Erythroblast (primary cell): Measurements from ENCODE around the gene DHCR7.

ENCODE experiments used
- DNase-seq, 2 experiments: peaks; one replicate each; lab custom pipeline; 2025; lab: John Stamatoyannopoulos, UW
- GATA1 ChIP-seq: IDR thresholded peaks from 2 replicates; pipeline ENCODE4 v1.6.1; 2011; ENCODE audit warnings: low read depth, mild to moderate bottlenecking, control low read depth, low read length, moderate library complexity
- POLR2A ChIP-seq: IDR thresholded peaks from 2 replicates; pipeline ENCODE4 v1.6.1; 2011; ENCODE audit warnings: mild to moderate bottlenecking, low read length

Gene DHCR7

DNA sequence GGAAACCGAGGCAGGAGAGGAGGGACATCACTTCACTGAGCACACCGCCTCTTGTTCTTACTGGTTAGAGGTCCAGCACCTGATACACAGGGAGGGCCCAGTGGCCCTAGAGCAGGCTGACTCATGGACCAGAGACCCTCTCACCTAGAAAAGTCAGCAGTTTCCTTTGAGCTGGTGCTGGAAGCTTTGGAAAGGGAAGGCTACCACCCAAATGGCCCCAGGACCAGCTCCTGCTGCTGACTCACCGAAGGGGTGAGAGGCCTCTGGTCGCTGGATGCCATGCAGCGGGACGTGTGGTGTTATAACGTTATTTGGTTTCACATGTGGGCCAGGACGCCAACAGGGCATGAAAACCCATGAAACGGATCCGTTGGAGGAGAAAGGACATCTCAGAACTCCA, 8.6 kb upstream of the DHCR7 start:
- DNase-seq = no peak
- no peak for TF ChIP-seq POLR2A
- TF ChIP-seq GATA1 = no peak

DNA sequence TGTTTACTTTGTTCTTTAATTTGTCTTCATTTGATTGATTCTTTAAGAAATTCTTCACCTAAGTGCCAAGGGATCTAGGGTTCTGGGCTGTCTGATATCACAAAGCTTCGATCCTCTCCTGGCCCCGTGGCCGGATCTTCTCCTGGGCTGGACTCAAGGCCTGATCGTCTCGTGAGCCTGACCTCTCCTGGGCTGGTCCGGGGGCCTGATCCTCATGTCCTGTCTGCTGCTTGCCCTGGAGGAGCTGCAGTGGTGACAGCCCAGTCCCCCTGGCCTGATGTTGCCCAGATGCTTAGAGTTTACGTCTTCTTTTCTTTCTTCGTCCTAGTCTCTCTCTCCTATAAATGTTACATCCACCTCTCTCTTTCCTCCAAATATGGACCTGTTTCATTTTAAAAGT, 8.1 kb upstream of the DHCR7 start:
- DNase-seq = no peak
- TF ChIP-seq POLR2A (no peak), GATA1 (no peak)

DNA sequence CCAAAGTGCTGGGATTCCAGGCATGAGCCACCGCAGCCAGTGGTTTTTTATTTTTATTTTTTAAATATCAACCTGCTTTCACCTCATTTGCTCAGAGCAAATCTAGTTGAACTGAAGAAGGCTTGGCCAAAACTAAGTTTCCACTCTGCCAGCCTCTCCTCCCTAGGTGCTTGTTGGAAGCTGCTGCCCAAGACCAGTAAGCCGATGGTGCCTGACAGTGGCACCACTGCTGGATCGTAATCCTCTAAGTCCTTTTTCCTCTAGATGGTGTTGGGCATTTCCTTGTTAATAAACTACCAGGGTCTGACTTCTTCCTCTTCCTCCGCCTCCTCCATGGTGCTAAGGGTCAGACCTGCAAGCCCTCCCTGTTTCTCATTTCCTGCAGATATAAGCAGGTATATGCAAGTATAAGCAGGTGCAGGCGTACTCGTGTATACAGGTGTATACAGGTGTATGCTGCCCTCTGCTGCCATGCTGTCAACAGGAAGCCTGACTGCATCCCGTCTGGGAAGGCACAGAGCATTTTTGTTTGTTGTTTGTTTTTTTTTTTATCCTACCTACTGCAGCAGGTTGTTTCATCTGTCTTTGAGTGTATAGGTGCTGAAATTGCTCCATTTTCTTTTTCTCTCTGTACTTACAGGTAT, 6.4 kb upstream of the DHCR7 start:
- TF ChIP-seq GATA1 (no peak), POLR2A (no peak)
- no peak for DNase-seq

DNA sequence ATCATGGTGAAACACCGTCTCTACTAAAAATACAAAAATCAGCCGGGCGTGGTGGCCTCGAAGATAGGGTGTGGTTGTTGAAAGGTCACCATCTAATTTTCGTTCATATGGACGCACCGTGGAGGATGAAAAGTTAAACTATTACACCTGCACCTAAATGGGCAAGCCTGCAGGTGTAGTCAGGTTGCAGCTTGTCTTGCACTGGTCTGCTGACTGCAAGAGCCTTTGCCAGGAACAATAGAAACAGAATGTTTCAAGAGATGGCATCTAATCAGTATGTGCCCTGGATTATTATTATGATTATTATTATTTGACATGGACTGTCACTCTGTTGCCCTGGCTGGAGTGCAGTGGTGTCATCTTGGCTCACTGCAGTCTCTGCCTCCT, 5.7 kb upstream of the DHCR7 start:
- TF ChIP-seq GATA1 = no peak

DNA sequence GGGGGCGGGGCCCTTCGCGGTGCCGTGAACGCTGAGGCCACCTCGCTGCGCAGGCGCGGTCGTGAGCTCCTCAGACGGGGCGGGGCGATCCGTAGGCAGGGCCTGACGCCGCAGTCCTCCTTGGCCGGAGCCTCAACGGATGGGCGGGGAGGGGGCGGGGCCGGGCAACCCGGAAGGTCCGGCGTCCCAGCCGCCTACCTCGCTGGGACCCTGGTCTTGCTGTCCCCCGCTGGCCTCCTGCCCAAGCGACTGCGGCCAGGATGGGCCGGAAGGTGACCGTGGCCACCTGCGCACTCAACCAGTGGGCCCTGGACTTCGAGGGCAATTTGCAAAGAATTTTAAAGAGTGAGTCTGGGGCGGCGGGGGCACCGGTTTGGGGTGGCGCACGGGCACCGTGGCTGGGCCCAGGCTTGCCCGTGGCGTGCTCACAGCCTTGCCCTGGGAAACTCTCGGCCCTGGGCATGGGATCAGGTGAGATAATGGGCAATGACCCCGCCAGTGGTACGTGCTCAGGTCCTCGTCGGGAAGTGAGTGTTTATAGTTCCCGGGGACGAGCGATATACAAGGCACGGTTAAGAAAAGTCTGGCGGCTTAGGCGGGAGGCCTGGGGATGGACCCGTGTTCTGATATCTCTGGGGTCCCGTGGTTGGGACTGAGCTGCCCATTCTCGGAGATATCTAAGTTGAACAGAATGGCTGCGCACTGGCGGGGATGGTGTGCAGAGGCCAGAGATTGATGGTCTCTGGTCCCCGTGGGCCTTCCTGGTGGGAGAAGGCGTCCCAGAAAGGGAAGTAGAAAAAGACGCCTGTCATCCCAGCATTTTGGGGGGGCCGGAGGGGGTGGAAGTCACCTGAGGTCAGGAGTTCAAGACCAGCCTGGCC, 5.1 kb upstream of the DHCR7 start, which contains the start of gene NADSYN1:
Gene NADSYN1, plus strand, starts transcription at position 167 of the 881 bp plus-strand sequence. Its CDS starts 94 bp downstream, at position 261.
- peak; percentile 97 to 99 for DNase-seq
- peak; percentile 68 for TF ChIP-seq POLR2A
- no peak for TF ChIP-seq GATA1

More for the DNA sequence above, 5.7 kb upstream of the DHCR7 start:
- no peak for DNase-seq

DNA sequence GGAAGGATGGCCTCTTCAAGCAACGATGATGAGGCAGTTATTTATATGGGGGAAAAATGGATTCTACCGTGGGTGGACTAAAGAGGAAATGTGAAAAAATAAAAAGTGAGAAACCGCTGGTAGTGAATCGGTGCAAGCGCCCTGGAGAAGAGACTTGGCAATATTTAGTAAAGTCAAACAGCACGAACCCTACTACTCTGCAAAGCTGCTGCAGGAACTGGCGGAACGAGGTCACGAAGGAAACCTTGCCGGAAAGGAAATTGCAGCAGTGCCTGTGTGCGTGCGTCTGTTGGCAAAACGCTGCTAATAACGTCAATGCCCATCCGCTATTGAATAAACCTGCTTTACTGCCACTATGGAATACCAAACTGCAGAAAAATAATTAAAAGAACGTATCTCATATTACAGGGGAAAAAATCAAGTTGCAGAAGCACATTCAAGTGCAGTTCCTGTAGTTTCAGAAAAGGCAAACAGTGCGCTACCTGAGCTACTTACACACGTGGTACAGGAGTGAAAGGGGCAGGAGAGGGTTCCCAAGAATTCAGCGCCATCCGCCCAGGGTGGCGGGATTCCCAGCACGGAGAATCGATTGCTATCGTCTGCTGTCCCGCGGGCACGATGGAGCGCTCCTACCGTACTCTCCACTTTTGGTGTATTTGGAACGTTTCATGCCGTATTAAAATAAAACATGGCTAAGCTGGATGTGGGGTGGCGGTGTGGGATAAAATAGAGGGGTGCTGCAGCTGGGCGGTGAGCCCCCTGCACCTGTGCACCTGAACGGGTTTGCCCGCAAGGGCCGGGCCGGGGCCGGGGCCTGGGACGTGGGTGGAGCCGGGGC, 4.2 kb upstream of the DHCR7 start:
- no peak for TF ChIP-seq POLR2A
- TF ChIP-seq GATA1 = no peak
- peak; percentile 45 to 55 for DNase-seq

DNA sequence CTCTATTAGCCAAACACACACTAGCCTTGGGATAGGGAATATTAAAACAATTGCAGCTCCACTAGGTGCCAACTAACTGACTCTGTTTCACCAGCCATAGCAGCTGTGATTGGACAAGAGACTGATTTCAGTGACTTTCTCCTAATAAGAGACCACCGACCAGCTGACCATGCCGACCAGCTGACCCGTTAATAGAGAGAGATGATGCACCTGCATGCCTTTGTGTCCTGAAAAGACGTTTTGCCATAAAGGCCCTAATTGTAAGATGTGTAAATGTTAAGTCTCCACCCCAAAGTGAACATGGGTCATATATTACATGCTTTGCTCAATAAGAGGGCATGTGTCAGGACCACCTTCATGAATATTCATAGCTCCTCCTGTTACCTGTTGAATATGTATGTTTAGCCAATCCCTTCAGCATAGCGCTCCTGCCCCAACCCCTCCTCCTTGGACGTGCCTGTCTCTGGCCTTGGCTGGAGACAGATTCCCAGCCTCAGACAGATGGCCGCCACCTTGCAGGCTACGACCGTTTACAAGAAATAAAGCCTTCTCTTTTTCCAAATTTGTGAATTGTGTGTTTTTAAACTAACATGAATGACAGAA, 3.5 kb upstream of the DHCR7 start:
- DNase-seq = peak; percentile 32 to 39
- TF ChIP-seq GATA1 = no peak
- TF ChIP-seq POLR2A = no peak

DNA sequence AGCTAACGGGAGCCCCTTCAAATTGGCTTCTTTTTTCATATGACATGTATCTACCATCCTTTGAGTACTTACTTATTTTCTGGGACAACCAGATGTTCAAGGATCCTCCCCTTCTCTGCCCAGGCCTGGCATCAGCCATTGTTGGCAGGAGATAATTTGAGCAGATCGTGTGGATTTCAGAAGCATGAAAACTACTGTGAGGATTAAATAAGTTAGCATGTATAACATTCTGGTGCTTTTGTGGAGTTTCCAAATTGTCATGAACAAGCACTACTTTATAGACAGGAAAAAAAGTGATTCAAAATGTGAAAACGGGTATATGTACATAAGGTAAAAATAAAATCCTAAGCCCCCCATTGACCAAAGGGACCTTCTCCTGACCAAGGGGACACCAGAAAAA, 2.7 kb upstream of the DHCR7 start:
- TF ChIP-seq POLR2A (no peak), GATA1 (no peak)

DNA sequence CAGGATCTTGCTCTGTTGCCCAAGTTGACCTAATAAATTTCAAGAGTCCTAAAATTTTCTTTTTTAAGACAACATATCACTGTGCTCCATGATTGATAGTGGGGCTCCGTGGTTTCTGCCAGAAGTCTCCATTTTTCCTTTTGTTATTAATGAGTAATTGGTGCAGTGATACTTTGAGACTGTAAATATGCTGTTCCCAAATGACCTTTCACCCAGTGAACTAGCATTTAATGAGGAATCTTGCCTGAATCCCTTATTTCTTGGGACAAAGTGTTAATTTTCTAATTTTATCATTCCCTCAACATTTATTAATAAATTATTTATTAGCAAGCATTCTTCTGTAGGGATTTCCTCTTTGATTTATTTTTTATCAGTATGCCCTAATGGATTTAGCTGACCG, 2.3 kb upstream of the DHCR7 start:
- DNase-seq = no peak
- TF ChIP-seq POLR2A (no peak), GATA1 (no peak)

More for the DNA sequence above, 2.7 kb upstream of the DHCR7 start:
- DNase-seq = no peak

DNA sequence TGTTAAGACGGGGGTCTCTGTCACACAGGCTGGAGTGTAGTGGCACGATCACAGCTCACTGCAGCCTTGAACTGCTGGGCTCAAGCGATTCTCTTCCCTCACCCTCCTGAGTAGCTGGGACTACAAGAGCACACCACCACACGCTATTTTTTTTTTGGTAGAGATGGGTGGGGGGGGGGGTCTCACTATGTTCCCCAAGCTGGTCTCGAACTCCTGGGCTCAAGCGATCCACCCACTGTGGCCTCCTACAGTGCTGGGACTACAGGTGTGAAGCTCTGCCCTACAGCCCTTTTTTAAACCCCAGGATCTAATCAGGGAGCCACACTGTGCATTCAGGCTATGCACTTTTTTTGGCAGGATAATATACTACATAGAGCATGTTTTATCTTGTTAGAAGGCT, 1.4 kb upstream of the DHCR7 start:
- TF ChIP-seq POLR2A (no peak), GATA1 (no peak)
- peak; percentile 37 to 41 for DNase-seq

DNA sequence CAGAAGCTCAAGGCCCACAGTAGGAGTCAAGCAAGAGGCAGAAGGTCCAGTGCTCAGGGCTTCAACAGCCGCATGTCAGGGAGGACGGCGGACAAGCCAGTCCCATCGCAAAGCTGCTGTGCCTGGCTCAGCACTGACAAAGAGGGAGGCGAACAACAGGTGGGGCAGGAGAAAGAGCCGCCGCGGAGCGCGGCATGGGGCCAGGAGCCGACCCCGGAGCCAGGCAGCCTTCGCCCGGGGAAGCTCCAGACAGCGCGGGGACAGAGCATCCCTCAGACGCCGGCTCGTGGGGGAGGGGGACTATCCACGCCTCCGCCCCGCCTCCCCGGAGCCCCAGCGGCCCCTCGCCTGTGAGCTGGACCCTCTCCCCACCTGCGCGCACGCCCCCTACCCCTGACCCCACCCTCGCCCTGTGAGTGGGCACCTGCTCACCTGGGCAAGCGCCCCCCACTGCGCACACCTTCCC, 369 bp downstream of the DHCR7 start:
- TF ChIP-seq POLR2A = no peak
- TF ChIP-seq GATA1 = no peak
- DNase-seq = peak in 1 of 2 experiments; percentile 52

DNA sequence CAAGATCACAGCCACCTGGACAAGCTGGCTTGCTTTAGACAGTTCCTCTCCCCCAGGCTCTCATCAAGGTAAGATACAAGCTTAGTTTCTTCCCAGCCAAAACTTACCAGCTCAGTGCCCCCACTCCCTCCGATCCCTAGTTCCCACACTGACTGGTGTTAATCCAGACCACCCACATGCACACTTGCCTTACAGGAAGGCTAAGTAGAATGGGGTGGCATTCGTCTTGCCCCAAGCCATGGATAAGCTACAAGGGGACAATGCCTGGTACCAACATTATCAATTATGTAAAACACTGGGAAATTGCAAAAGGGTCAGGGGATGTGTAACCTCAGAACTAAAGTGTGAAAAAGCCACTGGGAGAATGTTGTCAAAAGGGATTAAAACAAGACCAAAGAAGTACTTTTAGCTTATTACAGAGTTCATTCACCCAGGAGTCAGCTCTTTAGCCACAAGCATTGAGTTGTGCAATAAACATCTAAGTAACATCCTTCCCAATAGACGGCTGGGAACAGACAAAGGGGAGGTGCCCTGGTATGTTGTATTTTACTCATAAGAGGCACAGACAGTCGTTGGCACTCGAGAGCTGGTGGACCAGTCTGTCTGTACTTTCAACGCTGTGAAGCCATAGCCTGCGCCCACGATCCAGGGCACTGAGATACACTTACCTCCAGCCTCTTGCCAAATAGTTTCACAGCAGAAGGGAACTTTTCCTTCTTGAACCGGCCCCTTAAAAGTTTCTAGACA, 1.1 kb downstream of the DHCR7 start:
- DNase-seq = peak in 1 of 2 experiments; percentile 26
- TF ChIP-seq GATA1 (no peak), POLR2A (no peak)

DNA sequence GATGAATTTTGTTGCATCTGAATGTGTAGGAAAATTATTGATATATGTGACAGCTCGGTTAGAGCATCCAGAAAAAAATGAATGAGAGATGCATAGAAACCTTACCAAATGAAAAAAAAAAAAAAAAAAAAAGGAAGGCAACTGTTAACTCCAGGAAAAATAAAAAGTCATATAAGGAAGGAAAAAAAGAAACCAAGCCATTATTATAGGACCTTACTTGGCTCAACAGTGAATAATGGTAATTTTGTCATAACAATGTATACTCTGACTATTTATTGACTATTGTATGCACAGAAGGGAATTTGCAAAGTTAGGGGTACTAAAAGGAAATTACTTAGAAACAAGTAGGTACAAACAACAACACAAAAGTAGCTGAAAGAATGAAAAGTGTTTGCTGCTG, 2.0 kb downstream of the DHCR7 start:
- TF ChIP-seq POLR2A (no peak), GATA1 (no peak)

More for the DNA sequence above, 2.0 kb downstream of the DHCR7 start:
- no peak for DNase-seq
